ENCODE data around the gene HAX1.

DNA sequence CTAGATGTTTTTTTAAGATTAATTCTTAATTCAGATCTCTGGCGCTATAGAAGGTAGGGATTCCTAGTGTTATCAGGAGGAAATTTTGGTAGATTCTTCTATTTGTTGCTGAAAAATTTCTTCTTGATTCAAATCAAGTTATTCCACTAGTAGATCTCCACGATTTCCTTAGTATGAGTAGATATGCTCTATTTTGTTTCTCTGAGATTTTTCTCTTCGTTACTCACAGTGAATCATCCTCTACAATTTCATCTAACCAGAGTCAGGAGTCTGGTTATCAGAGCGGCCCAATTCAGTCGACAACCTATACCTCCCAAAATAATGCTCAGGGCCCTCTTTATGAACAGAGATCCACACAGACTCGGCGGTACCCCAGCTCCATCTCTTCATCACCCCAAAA, 18.8 kb upstream of the HAX1 start:
- TF ChIP-seq CTCF (IDR thresholded peaks at IDR 0.05; ENCODE audit: insufficient read depth, low read length, poor library complexity, severe bottlenecking) (no peak), EZH2phosphoT487 (conservative IDR thresholded peaks at IDR 0.05; ENCODE audit: low read length) (no peak)
